NCI-H774 (cell line): ENCODE data around the gene PRDX6.
A peak's percentile ranks its signal among the peaks of the same experiment; 100 is the strongest.
"Not testable (repeated sequence)": the region's sequence is repeated elsewhere in the genome, so short reads cannot be mapped to it uniquely, and the experiment has no call there.

Experiments
- DNase-seq: peaks from one replicate; lab custom pipeline; 2025; lab: John Stamatoyannopoulos, UW

Gene PRDX6

GRCh38 chr1:173469656-173470055 lies 7.5 kb upstream of the PRDX6 start:
- DNase-seq = no peak

- no peak for DNase-seq
These were observed 6.5 kb upstream of the PRDX6 start for GRCh38 chr1:173470608-173471007.

GRCh38 chr1:173473599-173474011 lies 3.5 kb upstream of the PRDX6 start:
- DNase-seq = no peak

- DNase-seq = no peak
These were observed 2.9 kb upstream of the PRDX6 start for GRCh38 chr1:173474097-173474779.

GRCh38 chr1:173474780-173475421 lies 2.2 kb upstream of the PRDX6 start:
- not testable (repeated sequence) for DNase-seq

GRCh38 chr1:173475564-173476196 lies 1.5 kb upstream of the PRDX6 start:
- no peak for DNase-seq

GRCh38 chr1:173476197-173476664 lies 904 bp upstream of the PRDX6 start:
- DNase-seq = no peak

- peak; percentile 89 for DNase-seq
These were observed 360 bp upstream of the PRDX6 start for GRCh38 chr1:173476665-173477285.

- no peak for DNase-seq
These were observed 1.0 kb downstream of the PRDX6 start for GRCh38 chr1:173478094-173478674.

- DNase-seq = no peak
These were observed 2.5 kb downstream of the PRDX6 start for GRCh38 chr1:173479649-173480048.

GRCh38 chr1:173481195-173481772 lies 4.1 kb downstream of the PRDX6 start:
- no peak for DNase-seq

GRCh38 chr1:173482683-173483082 lies 5.5 kb downstream of the PRDX6 start:
- no peak for DNase-seq

- no peak for DNase-seq
These were observed 7.1 kb downstream of the PRDX6 start for GRCh38 chr1:173484276-173484675.

GRCh38 chr1:173485401-173485800 lies 8.3 kb downstream of the PRDX6 start:
- no peak for DNase-seq

- DNase-seq = no peak
These were observed 10.9 kb downstream of the PRDX6 start for GRCh38 chr1:173488001-173488400.

GRCh38 chr1:173489149-173489600 lies 12.0 kb downstream of the PRDX6 start:
- no peak for DNase-seq

- no peak for DNase-seq
These were observed 12.8 kb downstream of the PRDX6 start for GRCh38 chr1:173489929-173490328.

GRCh38 chr1:173491508-173491907 lies 14.4 kb downstream of the PRDX6 start:
- DNase-seq = no peak

GRCh38 chr1:173493125-173493524 lies 16.0 kb downstream of the PRDX6 start:
- not testable (repeated sequence) for DNase-seq

- DNase-seq = no peak
These were observed 18.6 kb downstream of the PRDX6 start for GRCh38 chr1:173495609-173496267.

- no peak for DNase-seq
These were observed 19.7 kb downstream of the PRDX6 start for GRCh38 chr1:173496757-173497320.
